ENCODE measurements around the gene SH2D7.

The SH2D7 gene

GRCh38 chr15:78148392-78149067 lies 56.2 kb downstream of the SH2D7 start:
- peak overlapping the region; percentile 90 for H3K27ac ChIP-seq
- no peak for TF ChIP-seq CTCF (conservative IDR thresholded peaks at IDR 0.05)

- H3K27ac ChIP-seq: peak within 1 kb of the TSS; percentile 90
- TF ChIP-seq CTCF (conservative IDR thresholded peaks at IDR 0.05): no peak
These were observed 56.9 kb downstream of the SH2D7 start, which contains the start of gene IDH3A for GRCh38 chr15:78149068-78149804. TSS of gene IDH3A (plus strand) at chr15:78149362. CDS start at chr15:78149404, 42 bp downstream.

- H3K27ac ChIP-seq: peak overlapping the region; percentile 90
- TF ChIP-seq CTCF (conservative IDR thresholded peaks at IDR 0.05): no peak
These were observed 57.7 kb downstream of the SH2D7 start for GRCh38 chr15:78149805-78150751.

GRCh38 chr15:78151075-78151474 lies 58.7 kb downstream of the SH2D7 start:
- H3K27ac ChIP-seq: peak overlapping the region; percentile 90

All from VCaP (cell line).